GM21447 (cell line): Measurements from ENCODE around the gene CBY1.
"Not testable (repeated sequence)": the region's sequence is repeated elsewhere in the genome, so short reads cannot be mapped to it uniquely, and the experiment has no call there.

Experiments
- ATAC-seq: cut with Tn5 transposase; IDR thresholded peaks from one replicate; pipeline ENCODE4 v1.9.1; 2021; ENCODE audit not compliant: unreplicated experiment

Gene CBY1

DNA sequence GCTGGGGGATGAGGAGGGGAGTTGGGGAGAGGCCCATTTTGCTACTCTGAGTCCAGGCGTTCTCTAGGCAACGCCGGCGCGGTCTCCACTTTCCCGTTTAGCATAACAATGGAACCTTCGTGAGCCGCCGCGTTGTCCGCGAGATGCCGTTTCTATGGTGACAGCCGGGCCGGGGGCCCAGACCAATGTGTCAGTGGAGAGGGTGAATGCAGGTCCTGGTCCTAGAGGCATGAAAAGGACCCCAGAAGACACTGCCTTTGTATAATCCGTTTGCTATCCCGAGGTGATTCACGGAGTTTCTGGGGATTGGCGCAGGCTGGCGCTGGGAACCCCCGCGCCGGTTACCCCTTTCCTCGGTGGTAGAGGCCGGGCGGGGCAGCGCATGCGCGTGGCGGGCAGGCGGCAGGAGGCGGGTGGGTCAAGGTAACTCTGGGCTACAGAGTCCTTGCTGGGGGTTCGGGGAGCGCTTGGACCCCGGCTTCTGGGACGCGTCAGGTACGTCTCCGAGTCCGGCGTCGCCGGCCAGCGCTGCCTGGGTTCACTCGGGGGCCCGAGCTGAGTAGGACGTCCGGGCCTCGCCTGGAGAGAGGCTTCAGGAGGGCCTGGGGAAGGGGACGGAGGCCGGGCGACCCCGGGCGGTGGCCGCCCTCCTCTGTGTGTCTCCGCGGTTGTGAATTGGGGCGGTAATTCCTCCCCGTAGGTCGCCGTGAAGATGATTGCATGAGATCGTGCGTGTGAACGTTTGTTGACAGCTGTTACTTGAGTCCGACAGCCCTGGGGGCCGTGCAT lies at the start of gene CBY1, which contains the start of gene FAM227A:
Gene CBY1 (plus strand): TSS at position 383 of the 789 bp plus-strand sequence. CDS start 11,417 bp downstream, outside the sequence.
Gene FAM227A (minus strand): TSS at position 137 of the 789 bp plus-strand sequence. CDS start 6,224 bp downstream, outside the sequence.
- peak; percentile 76 for ATAC-seq

GRCh38 chr22:38607680-38608079 lies 48.8 kb upstream of the CBY1 start:
- ATAC-seq: no peak

GRCh38 chr22:38608992-38609750 lies 47.3 kb upstream of the CBY1 start:
- no peak for ATAC-seq

GRCh38 chr22:38610234-38610633 lies 46.2 kb upstream of the CBY1 start:
- no peak for ATAC-seq

DNA sequence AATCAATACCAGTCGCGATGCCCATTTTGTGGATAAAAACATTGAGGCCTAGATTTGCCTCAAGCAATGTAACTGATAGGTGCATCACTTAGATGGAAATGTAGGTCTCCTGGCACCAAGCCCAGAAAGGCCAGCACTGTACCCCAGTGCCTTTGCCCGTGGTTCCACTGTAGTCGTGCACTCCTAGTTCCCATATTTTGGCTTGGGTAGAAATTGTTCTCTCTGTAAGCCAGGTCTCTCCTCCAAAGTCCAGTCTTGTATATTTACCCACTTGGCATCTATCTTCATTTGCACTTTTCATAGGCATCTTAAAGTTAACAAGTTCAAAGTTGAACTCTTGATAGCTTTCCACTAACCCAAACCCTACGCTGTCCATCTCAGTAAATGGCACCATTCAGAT lies 44.9 kb upstream of the CBY1 start:
- ATAC-seq: no peak

DNA sequence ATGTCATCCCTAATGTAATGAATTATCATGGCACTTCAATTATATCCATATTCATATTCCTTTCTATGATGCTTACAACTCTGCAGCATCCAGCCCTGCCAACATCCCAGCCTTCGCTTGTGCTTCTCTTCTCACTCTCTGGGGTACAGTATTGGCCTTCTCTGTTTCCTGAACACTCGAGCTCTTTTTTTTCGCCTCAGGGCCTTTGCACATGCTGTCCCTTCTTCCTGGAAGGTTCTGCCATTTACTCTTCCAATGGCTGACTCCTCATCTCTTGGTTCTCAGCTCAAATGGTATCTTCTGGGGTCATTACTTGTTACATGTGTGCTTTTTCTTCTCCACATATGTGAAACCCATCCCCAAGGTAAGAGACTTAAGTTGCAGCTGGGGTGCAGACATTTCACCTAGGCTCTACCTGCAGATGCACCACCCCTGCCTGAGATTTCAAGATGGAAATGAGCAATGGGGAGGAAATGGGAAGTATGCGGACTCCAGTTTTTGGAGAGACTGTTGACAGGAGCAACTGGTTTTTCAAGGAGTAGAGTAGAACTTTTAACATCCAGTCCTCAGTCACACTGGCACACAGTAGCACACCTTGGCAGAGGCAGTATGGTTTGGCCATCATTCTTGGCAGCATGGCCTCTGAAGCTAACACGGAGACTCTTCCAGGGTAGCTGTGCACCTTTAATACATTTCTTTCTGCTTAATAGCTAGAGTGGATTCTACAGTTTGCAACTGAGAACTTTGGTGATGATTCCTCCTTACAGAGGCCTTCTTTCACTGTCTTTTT lies 44.0 kb upstream of the CBY1 start:
- ATAC-seq: no peak

DNA sequence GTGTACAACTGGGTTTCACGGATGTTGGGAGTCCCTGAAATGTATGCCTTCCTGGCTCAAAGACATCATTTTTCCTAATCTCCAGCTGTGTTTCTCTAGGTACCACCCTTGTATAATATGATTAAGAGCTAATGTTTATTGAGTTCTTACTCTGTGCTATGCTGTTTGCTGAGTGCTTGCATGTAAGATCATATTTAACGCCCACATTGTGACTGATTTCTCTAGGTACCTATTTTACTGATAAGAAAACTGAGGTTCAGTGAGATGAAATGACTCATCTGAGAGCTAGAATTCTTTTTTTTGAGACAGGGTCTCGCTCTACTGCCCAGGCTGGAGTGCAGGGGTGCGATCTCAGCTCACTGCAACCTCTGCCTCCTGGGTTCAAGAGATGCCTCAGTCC lies 42.9 kb upstream of the CBY1 start:
- ATAC-seq: no peak

- no peak for ATAC-seq
Measured at GRCh38 chr22:38614332-38615063, 41.9 kb upstream of the CBY1 start.

DNA sequence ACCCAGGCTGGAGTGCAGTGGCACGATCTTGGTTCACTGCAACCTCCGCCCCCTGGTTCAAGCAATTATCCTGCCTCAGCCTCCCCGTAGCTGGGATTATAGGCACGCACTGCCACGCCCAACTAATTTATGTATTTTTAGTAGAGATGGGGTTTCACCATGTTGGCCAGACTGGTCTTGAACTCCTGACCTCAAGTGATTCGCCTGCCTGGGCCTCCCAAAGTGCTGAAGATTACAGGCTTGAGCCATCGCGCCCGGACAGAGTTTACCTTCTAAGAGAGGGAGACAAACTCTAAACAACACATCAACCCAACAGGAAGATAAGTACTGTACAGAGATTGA lies 41.4 kb upstream of the CBY1 start:
- ATAC-seq: not testable (repeated sequence)

DNA sequence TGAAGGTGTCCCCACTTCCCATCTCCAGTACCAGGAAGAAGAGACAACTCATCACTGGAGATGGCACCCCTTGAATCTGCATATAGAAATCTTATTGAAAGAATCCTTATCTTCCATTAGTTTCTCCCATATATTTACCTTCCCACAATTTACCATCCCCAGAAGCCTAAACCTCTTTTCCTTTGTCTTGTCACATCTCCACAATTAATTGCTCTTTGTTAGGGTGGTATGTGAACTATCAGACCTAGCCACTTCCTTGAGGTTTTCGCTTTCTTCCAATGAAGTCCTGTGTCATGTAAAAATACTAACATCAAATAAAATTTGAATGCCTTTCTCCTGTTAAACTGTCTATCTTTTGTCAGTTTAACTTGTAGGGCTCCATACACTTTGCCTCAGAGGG lies 38.2 kb upstream of the CBY1 start:
- no peak for ATAC-seq

DNA sequence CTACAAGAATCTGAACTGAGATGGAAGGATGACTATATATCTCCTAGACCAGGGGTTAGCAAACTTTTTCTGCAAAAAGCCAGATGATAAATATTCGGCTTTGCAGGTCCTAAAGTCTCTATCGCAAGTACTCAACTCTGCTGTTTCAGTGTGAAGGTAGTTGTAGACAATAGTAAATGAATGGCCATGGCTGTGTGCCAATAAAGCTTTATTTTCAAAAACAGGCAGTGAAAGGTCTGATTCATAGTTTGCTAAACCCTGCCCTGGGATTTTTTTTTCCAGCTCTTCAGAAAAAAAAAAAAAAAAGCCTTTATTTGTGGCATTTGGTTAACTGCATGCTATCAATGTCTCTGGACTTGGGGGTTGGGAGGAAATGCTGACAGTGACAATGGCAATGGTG lies 37.8 kb upstream of the CBY1 start:
- ATAC-seq: no peak

DNA sequence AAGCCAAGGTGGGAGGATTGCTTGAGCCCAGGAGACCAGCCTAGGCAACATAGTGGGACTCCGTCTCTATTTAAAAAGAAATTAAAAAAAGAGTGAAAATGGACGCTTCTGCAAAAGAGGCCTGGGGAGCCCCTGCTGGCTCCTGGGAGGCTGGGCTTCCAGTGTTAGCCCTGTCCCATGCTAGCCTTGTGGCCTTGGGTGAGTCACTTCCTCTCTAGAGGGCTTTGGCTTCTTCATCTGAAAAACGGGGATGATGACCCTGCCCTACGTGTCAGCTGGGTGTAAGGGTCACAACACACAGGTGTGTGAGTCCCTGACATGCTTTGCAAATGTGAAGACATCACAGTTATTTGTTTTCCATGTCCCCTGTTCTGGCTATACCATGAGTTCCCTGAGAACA lies 33.1 kb upstream of the CBY1 start:
- no peak for ATAC-seq

DNA sequence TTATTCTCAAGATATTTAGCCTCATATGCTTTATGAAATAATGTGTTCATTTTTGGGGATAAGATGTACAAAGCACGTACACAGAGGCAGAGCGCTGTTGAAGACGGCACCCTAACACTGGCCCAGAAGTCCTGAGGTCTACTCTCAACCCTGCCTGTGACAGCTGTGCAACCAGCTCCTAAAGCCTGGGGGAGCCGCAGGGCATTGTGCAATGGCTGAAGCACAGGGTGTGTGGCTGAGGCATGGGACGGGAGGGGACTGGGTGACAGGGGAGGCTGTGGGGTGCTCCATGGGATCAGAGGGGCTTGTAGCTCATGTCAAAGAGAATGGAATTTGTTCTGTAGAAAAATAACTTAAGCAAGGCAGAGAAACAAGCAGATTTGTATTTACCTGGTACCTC lies 28.0 kb upstream of the CBY1 start:
- no peak for ATAC-seq

DNA sequence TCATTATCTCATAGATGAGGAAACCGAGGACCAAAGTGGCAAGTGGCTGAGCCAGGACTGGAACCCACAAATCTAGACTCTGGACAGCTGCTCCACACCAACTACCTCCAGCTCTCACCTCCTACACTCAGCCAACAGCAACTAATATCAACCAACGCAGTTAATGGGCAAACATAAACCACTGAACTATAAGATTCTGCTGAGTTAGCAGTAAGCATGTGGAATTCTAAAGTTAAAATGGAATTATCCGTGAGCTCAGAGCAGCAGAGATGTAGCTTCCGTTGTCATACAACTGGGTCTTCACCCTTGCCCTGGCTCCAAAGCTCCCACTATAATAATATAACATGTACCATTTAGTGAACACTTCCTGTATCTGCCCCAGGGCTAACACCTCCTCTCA lies 27.3 kb upstream of the CBY1 start:
- no peak for ATAC-seq

DNA sequence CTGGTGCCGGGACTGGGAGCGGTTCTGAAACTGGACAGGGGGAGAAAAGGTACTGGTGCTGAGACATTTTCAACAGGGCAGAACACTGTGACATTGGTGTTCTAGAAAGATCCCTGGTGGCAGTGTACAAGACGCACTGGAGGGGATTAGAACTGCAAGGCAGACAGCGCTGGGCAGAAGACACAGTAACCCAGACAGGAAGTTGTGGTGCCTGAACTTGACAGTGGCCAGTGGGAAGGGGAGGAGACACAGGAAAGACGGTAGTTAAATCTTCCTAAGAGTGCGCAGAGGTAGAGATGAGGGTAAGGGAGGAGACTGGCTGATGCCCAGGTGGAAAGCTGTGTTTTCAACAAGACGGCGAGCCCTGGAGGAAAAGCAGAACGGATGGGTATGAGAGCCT lies 24.7 kb upstream of the CBY1 start:
- ATAC-seq: no peak

DNA sequence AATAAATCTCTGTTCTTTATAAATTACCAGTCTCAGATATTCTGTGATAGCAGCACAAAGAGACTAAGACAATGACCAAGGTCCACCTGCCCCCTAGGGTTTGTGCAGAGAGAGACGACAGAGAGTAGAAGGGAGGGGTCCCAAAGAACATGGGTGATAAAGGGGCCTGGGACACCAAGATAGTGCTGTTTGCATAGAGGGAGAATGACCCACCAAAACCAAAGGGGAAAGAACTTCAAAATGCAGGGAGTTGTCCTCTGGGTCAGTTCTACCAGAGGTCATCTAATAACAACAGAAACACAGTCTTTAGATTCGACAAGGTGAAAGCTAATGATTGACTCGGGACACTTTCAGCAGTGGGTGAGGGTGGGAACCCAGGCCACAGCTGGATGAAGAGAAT lies 23.9 kb upstream of the CBY1 start:
- no peak for ATAC-seq

- no peak for ATAC-seq
Measured at GRCh38 chr22:38638216-38638615, 18.2 kb upstream of the CBY1 start.

DNA sequence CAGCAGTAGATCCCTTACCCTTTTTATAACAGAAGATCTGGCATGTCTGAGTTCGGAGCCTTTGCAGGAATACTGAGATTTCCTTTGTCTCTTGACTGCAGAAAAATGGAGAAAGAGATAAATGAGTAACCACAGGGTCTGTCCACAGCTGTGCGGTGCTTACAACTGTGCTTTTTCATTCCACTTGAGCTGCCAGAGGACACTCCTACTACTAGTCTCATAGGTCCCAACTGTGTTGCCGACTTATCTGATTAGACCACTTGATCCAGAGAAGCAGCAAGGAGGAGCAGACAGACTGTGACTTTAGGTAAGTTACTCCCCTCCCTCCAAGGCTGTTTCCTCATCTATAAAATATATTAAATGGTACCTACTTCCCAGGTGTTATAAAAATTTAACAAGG lies 17.7 kb upstream of the CBY1 start:
- ATAC-seq: no peak

DNA sequence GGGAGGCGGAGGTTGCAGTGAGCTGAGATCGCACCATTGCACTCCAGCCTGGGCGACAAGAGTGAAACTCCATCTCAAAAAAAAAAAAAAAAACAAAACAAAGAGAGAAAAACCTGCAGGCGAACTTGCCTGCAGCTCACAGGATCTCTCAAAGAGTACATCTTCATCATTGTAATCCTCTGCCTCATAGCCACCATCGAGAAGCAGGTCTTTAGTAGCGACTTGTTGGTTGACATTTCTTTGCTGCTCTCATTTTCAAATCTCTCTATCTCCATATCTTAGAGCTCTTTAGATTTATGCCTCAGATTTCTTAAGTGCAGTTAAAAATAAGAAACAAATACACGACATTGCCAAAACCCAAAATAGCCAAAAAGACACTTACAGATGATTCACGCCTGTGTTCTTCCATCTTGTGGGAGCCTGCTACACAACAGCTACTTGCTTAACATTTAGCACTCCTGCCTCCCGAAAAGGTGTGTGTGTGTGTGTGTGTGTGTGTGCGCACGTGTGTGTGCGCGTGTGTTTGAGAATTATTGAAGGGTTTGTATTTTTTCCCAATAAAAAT lies 14.9 kb upstream of the CBY1 start:
- ATAC-seq: no peak

GRCh38 chr22:38644245-38644644 lies 12.2 kb upstream of the CBY1 start:
- ATAC-seq: not testable (repeated sequence)

DNA sequence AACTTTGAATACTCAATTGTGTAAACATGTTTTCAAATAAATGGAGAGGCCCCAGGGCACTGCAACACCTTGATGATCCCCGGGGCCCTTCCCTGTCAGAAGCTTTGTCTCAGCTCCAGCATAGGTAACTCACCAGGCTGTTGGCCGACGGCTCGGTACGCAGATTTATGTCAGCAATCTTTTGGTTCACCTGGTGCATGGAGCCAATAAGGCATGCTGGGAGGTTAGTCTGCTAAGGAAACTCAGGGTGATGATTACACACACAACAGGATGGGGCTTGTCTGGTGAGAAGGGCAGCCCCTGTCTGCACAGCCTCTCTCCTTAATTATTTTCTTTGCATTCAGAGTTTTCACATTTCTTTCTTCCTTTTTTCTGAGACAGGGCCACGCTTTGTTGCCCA lies 11.0 kb upstream of the CBY1 start:
- no peak for ATAC-seq
